CD4-positive, alpha-beta T cell treated with Interleukin-6 for 4 hours (primary cell): ENCODE measurements around the gene RNF182.
"Not testable (repeated sequence)": the region's sequence is repeated elsewhere in the genome, so short reads cannot be mapped to it uniquely, and the experiment has no call there.

ENCODE experiments used
- DNase-seq: peaks from one replicate; pipeline ENCODE4 v3.0.0-alpha.2; 2020; ENCODE audit warnings: mixed read lengths

Gene RNF182

GRCh38 chr6:14004258-14004657 is 79.5 kb downstream of the RNF182 start:
- no peak for DNase-seq

GRCh38 chr6:14008809-14009208 is 84.1 kb downstream of the RNF182 start:
- DNase-seq = no peak

GRCh38 chr6:14009431-14009830 is 84.7 kb downstream of the RNF182 start:
- DNase-seq = no peak

- DNase-seq = no peak
These were observed 85.5 kb downstream of the RNF182 start for GRCh38 chr6:14010275-14010674.

GRCh38 chr6:14012313-14013030 is 87.7 kb downstream of the RNF182 start:
- DNase-seq = no peak

- no peak for DNase-seq
These were observed 91.2 kb downstream of the RNF182 start for GRCh38 chr6:14015964-14016363.

GRCh38 chr6:14016432-14016831 is 91.7 kb downstream of the RNF182 start:
- DNase-seq = no peak

- no peak for DNase-seq
These were observed 92.3 kb downstream of the RNF182 start for GRCh38 chr6:14016935-14017625.

- DNase-seq = no peak
These were observed 93.1 kb downstream of the RNF182 start for GRCh38 chr6:14017626-14018475.

- DNase-seq = not testable (repeated sequence)
These were observed 93.8 kb downstream of the RNF182 start for GRCh38 chr6:14018559-14018958.

- DNase-seq = no peak
These were observed 95.8 kb downstream of the RNF182 start for GRCh38 chr6:14020551-14020950.

- no peak for DNase-seq
These were observed 96.7 kb downstream of the RNF182 start for GRCh38 chr6:14021449-14021848.

GRCh38 chr6:14022673-14023072 is 97.9 kb downstream of the RNF182 start:
- no peak for DNase-seq

GRCh38 chr6:14023855-14024254 is 99.1 kb downstream of the RNF182 start:
- DNase-seq = no peak

- no peak for DNase-seq
These were observed 100.4 kb downstream of the RNF182 start for GRCh38 chr6:14025160-14025559.

GRCh38 chr6:14026831-14027539 is 102.2 kb downstream of the RNF182 start:
- DNase-seq = no peak

GRCh38 chr6:14028631-14029030 is 103.9 kb downstream of the RNF182 start:
- no peak for DNase-seq

- DNase-seq = no peak
These were observed 104.9 kb downstream of the RNF182 start for GRCh38 chr6:14029605-14030004.
